D721Med (cell line): ENCODE data around the gene DNAH2.
A peak's percentile ranks its signal among the peaks of the same experiment; 100 is the strongest.

ENCODE experiments used
- DNase-seq: peaks from one replicate; pipeline ENCODE4 v3.0.0; 2011; ENCODE audit warnings: low spot score; ENCODE audit not compliant: insufficient read length
- FAIRE-seq: peaks from 2 replicates; lab custom pipeline; 2011; peaks lifted over from hg19 to GRCh38; lab: Jason Lieb, UNC
- CTCF ChIP-seq: IDR thresholded peaks from 2 replicates; pipeline ENCODE4 v1.5.1; 2012; ENCODE audit warnings: mild to moderate bottlenecking, control low read depth; ENCODE audit not compliant: insufficient read depth; ENCODE audit errors: missing control alignments

Gene DNAH2

GRCh38 chr17:7818026-7818425 is 100.5 kb downstream of the DNAH2 start:
- no peak for TF ChIP-seq CTCF
- no peak for DNase-seq
- FAIRE-seq = no peak

DNA sequence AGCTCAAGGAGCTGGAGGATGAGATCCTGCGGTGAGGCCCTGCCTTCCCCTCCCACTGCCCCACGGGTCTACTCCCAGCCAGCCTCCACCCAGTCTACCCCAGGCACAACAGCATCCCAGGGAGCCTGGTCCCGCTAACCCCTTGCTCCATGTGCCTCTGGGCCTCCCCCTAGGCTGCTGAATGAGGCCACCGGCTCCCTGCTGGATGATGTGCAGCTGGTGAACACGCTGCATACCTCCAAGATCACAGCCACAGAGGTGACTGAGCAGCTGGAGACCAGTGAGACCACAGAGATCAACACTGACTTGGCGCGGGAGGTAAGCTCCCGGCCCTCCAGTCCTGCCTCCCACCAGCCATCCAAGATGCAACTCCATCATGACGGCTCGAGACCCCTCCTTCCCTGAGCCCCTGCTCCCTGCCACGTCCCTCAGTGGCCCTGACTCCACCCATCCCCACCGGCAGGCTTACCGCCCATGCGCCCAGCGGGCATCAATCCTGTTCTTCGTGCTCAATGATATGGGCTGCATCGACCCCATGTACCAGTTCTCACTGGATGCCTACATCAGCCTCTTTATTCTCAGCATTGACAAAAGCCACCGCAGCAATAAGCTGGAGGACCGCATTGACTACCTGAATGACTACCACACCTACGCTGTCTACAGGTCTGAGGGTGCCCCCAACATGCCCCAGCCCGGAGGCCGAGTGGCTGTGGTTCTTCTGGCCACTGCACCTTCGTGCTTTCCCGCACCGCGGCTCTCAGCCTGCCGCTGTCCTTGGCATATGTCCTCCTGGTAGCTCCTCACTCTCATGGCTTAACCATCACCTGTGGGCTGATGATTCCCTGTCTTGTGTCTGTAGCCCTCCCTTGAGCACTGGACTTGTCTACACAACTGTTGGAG is 101.5 kb downstream of the DNAH2 start:
- no peak for TF ChIP-seq CTCF
- no peak for DNase-seq
- FAIRE-seq = no peak

DNA sequence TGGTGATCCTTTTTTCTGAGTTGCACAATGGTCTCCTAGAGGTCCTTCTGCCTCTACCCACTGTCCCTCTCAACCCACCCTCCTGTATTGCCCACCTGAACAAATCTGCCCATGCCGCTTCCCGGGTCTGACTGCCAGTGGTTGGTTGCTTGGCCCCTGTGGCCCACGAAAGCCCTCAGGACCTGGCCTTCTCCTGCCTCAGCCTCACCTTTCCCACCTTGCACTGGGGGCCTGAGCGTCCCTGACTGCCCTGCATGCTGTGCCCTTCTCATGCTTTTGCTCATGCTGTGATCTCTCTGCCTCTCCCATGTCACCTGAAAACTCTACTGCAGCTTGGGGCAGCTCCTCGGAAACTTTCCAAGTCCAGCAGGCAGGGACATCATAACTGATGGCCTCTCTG is 102.7 kb downstream of the DNAH2 start:
- no peak for FAIRE-seq
- no peak for DNase-seq
- no peak for TF ChIP-seq CTCF

- no peak for DNase-seq
- no peak for TF ChIP-seq CTCF
- FAIRE-seq = no peak
Measured at GRCh38 chr17:7822126-7822525, 104.6 kb downstream of the DNAH2 start.

GRCh38 chr17:7823581-7824001 is 106.0 kb downstream of the DNAH2 start:
- FAIRE-seq = no peak
- DNase-seq = no peak
- no peak for TF ChIP-seq CTCF

DNA sequence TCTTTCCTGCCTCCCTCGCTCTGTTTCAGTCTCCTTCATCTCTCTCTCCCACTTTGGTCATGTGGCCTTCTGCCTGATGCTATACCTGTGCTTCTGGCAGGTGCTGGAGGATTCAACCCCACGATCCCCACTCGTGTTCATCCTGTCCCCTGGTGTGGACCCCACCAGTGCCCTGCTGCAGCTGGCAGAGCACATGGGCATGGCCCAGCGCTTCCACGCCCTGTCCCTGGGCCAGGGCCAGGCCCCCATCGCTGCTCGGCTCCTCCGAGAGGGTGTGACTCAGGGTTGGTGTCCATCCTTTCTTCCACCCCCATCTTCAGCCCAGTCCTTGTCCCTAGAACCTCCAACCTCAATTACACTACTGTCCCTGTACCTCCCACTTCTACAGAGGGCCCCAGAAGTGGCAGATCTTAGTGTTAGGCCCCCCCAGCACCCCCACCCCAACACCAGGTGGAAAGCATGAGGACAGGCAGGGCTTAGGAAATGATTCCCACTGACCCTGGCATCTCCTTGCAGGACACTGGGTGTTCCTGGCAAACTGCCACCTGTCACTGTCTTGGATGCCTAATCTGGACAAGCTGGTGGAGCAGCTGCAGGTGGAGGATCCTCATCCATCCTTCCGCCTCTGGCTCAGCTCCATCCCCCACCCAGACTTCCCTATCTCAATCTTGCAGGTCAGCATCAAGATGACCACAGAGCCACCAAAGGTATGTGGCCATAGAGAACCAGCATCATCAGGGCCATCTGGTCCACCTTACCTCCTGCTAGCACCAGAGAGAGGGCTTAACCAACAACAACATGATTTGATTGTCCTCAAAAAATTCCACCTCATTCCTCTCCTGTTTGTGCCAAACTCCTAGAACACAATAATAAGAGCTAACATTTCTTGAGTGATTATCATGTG is 106.7 kb downstream of the DNAH2 start:
- DNase-seq (no peak), FAIRE-seq (peak; percentile 60)
- no peak for TF ChIP-seq CTCF
